ENCODE measurements around the gene IRF5.
"Not testable (repeated sequence)": the region's sequence is repeated elsewhere in the genome, so short reads cannot be mapped to it uniquely, and the experiment has no call there.

Gene IRF5

GRCh38 chr7:128939075-128939860 is 1.5 kb downstream of the IRF5 start:
- DNase-seq (ENCODE audit: low read depth) = no peak

GRCh38 chr7:128939861-128940410 is 2.2 kb downstream of the IRF5 start:
- DNase-seq (ENCODE audit: low read depth) = no peak

DNA sequence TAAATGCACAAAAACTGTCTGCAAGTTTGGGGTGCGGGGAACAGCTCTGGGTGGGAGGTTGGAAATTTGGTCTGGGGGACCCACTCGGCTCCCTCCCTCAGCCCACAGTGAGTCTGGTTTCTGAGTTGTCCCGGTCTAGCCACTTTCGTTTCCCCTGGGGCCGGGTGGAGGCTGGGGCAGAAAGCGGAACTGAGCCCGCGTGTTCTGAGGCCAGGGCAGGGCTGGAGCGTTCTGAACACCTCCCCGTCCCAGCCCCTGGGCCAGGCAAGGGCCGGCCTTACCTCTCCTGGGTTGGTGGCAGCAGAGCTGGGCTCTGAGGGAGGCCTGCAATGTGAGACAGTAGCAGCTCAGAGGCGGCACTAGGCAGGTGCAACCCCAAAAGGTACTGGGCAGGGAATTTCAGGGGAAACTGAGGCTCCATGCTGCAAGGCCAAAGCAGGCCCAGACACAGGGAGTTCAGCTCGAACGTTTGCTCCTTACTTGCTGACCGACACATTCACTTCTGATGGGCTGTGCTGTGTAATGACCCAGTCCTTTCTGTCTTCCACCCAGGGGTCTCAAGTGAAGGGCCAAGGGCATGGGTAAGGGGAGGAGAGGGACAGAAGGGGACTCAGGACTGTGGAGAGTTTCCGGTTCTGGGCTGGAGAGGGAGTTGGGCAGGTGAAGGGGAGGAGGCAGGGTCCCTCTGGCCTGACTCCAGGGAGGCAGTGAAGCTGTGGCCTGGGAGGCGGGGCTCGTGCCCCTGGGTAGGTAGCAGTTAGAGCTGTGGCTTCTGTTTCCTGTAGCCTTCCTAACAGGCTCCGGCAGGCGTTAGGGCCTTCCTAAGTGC is 3.0 kb downstream of the IRF5 start:
- DNase-seq (ENCODE audit: low read depth) = no peak

GRCh38 chr7:128941323-128941890 is 3.7 kb downstream of the IRF5 start:
- no peak for DNase-seq (ENCODE audit: low read depth)

GRCh38 chr7:128941946-128942526 is 4.3 kb downstream of the IRF5 start:
- no peak for DNase-seq (ENCODE audit: low read depth)

DNA sequence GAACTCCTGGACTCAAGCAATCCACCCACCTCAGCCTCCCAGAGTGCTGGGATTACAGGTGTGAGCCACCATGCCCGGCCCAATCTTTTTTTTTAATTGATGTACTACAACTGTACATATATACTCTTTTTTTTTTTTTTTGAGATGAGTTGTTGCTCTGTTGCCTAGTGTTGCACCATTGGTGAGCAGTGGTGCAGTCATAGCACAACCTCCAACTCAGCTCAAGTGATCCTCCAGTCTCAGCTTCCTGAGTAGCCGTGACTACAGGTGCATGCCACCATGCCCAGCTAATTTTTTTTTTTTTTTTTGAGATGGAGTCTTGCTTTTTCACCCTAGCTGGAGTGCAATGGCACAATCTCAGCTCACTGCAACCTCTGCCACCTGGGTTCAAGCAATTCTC is 5.5 kb downstream of the IRF5 start:
- not testable (repeated sequence) for DNase-seq (ENCODE audit: low read depth)

DNA sequence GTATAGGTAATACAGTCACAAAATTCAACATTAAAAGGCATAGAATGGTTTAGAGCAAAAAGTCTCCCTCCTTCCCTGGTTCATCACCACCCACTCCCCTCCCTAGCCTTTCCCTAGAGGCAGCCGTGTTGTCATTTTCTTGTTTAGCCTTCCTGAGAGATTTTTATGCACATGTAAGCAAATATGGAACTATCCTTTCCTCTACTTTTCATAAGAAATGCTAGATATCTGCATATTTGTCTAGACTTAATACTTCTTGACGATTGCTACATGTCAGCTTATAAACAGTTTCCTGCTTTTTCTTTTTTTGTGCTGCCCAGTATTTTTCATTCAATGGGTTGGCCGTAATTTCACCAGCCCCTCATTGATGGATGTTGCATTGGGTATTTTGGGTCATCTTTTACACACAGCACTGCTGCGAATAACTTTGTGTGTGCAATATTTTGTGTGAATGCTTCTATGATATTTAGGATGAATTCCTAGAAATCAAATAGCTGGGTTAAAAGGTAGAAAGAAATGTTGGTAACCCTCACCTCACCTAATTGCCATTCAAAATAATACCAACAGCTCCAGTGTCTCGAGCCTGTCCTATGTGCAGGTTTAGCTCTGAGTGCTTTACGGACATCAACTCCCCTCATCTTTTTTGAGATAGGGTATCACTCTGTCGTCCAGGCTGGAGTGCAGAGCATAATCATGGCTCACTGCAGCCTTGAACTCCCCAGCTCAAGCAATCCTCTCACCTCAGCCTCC is 6.9 kb downstream of the IRF5 start:
- no peak for DNase-seq (ENCODE audit: low read depth)

DNA sequence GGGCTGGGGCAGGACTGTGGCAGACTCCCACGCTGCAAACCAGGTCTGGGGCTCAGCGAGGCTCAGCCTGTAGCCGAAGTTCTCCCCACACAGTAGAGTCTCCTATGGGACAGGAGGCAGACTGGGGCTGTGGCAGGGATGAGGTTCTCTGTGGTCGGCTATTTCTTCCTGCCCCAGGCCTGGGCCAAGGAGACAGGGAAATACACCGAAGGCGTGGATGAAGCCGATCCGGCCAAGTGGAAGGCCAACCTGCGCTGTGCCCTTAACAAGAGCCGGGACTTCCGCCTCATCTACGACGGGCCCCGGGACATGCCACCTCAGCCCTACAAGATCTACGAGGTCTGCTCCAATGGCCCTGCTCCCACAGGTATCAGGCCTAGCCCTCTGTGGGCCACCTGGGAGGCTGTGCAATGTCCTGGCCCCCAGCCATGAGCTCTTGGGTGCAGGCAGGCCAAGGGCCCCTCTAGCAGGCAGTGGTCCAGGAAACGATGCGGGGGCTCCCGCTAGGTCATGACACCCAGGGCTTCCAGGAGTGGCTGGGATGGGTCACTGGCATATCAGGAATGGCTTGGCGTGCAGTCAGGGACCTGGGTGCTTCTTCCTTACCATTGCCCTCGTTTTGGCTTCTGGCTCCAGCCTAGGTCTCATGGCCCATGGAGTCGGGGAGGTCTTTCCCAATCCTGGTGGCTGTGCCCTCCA is 8.1 kb downstream of the IRF5 start:
- DNase-seq (ENCODE audit: low read depth) = no peak

DNA sequence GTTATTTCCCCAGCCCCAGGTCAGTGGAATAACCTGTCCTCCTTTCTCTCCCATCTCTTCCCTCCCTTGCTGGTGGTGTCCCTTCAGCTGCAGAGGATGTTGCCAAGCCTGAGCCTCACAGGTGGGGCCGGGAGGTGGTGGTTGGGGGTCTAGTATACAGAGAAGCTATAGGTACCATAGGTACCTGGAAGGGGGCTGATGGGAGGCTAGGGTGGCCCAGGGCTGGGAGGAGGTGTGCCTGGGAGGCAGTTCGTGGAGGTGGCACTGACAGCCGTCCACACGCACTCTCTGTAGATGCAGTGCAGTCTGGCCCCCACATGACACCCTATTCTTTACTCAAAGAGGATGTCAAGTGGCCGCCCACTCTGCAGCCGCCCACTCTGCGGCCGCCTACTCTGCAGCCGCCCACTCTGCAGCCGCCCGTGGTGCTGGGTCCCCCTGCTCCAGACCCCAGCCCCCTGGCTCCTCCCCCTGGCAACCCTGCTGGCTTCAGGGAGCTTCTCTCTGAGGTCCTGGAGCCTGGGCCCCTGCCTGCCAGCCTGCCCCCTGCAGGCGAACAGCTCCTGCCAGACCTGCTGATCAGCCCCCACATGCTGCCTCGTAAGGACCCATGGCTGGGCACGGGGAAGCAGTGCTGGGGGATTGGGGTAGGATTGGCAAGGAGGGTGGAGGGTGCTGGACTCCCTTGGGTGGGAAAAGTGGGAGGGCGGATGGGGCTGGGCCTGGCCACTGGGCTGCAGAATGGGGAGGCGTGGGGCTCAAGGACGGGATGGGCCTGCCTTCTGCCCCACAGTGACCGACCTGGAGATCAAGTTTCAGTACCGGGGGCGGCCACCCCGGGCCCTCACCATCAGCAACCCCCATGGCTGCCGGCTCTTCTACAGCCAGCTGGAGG is 9.5 kb downstream of the IRF5 start:
- no peak for DNase-seq (ENCODE audit: low read depth)

DNA sequence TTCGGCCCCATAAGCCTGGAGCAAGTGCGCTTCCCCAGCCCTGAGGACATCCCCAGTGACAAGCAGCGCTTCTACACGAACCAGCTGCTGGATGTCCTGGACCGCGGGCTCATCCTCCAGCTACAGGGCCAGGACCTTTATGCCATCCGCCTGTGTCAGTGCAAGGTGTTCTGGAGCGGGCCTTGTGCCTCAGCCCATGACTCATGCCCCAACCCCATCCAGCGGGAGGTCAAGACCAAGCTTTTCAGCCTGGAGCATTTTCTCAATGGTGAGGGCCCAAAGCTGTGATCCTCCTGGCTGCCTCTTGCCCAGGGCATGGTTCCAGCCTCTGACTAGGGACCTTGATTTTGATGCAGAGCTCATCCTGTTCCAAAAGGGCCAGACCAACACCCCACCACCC is 10.1 kb downstream of the IRF5 start:
- DNase-seq (ENCODE audit: low read depth) = peak; percentile 53

DNA sequence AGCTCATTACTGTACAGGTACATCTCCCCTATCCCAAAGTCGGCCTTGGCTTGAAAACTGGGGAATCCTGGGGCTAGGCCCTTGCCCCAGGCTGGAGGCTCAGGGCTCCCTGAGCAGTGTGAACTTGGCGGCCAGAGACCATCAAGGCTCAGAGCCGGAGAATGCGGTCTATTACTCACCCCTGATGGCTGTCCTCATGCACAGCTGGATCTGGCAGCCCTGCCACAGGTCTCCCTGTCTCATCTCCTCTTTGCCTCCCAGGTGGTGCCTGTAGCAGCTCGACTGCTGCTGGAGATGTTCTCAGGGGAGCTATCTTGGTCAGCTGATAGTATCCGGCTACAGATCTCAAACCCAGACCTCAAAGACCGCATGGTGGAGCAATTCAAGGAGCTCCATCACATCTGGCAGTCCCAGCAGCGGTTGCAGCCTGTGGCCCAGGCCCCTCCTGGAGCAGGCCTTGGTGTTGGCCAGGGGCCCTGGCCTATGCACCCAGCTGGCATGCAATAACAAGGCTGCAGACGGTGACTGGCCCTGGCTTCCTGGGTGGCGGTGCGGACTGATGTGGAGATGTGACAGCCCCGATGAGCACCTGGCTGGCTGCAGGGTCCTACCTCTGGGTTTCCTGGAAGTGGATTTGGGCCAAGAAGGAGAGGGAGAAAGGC is 10.7 kb downstream of the IRF5 start:
- peak; percentile 13 for DNase-seq (ENCODE audit: low read depth)

GRCh38 chr7:128948976-128949760 is 11.4 kb downstream of the IRF5 start:
- DNase-seq (ENCODE audit: low read depth) = no peak

- no peak for DNase-seq (ENCODE audit: low read depth)
Measured at GRCh38 chr7:128951296-128951695, 13.6 kb downstream of the IRF5 start.

DNA sequence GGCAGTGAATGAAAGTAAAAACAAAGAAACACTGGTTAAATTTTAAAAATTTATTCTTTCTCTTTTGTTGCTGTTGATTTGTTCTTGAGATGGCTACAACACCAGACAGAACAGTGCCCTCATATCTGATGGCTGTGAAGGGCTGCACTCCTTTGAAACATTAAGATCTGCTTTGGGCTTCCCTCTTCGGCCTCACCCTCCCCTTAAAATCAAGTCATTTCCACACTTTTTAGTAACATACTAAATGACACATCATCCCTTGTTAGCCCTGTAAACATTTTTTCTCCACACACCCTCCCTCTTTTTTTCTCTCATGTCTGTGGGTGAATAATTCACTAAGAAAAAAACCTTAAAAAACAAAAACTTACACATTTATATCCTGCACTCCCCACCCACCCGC is 16.4 kb downstream of the IRF5 start:
- no peak for DNase-seq (ENCODE audit: low read depth)

DNA sequence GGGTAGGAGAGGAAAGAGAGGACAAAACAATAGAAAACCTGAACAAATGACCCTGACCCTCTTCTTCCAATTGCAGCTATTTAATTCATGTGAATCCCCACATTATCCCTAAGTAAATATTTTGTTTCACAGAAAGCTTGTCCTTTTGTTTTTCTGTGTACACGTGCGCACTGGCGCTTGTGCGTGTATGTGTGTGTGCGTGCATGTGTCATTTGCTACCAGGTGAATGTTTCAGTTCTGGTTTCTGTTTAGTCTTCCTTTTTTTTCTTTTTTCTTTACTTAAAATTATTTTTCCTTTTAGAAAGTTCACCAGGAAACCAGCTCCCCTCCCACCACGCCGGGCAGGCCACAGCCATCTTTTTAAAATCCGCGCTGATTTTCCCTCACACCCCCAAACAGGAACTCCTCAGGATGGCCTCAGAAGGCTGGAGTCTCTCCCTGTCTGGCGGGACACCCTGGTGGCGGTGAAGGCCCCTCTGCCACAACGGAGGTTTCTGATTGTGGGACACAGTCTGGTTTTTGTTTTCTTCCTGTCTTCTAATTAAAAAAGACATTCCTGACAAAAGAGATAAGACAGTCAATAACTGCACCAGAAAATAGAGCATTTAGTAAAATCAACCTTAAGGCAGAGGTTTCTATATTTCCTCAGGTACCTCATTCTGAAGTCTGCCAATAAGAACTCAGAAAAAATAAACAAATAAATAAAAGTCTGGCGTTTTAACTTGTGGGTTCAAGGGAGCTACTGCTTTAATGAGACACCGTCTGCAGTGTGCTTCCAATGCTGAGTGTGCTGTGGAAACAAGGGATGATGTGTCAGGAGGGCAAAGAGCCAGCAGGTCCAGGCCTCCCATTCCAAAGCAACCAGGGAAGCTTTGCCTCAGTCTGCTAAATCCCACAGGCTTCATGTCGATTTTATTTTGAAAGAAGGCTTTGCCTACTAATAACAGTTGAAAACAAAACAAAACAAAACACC is 17.4 kb downstream of the IRF5 start:
- DNase-seq (ENCODE audit: low read depth) = peak; percentile 42

- DNase-seq (ENCODE audit: low read depth) = no peak
Measured at GRCh38 chr7:128955981-128956380, 18.3 kb downstream of the IRF5 start.

DNA sequence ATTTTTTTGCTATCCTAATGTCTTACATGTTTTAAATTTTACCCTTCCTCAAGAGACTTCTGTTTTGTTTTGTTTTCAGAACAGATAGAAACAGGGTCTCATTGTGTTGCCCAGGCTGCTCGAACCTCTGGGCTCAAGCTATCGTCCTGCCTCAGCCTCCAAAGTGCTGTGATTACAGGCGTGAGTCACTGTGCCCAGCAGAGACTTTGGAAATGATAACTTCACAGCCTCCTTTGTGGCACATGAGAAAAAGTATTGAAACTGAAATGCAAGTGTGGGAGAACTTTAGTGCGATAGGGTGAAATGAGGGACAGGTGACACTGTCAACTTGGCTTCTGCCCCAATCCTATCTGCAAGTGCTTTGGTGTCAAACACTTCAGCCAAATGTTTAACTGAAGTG is 21.6 kb downstream of the IRF5 start:
- no peak for DNase-seq (ENCODE audit: low read depth)

Data from ELR (cell line).